ENCODE data around the gene ITGA8.

GRCh38 chr10:15545884-15546283, 173.8 kb downstream of the ITGA8 start:
- no peak for TF ChIP-seq CTCF (IDR thresholded peaks at IDR 0.05)
- TF ChIP-seq POLR2A (IDR thresholded peaks at IDR 0.05) = no peak
